HEK293 (cell line): ENCODE results near the gene ATXN10.
A peak's percentile ranks its signal among the peaks of the same experiment; 100 is the strongest.
"Not testable (repeated sequence)": the region's sequence is repeated elsewhere in the genome, so short reads cannot be mapped to it uniquely, and the experiment has no call there.

Experiments
- CTCF ChIA-PET: fragments of 350-600 bp; formaldehyde crosslinking; extraction: SDS; loops from one replicate; lab custom pipeline; 2021; ENCODE audit warnings: antibody characterized with exemption; lab: Yijun Ruan, JAX
- POLR2A ChIA-PET: fragments of 300-600 bp; formaldehyde crosslinking; extraction: SDS; loops from one replicate; lab custom pipeline; 2020; ENCODE audit warnings: antibody characterized with exemption, inconsistent platforms; lab: Yijun Ruan, JAX
- H3K27ac ChIP-seq: fragments of 200-500 bp; sonication (Bioruptor generic); 2 replicates; pipeline ENCODE4 v1.5.1; 2014; ENCODE audit warnings: low read depth, low read length, control low read depth, inconsistent platforms; ENCODE audit errors: extremely low read depth
- H3K36me3 ChIP-seq, 2 experiments: fragments of 200-500 bp in 1 of 2; sonication (Bioruptor generic) in 1 of 2; 1 replicate in 1 of 2; 2 replicates in 1 of 2; pipeline ENCODE4 v1.5.1; 2014 to 2017; ENCODE audit warnings: inconsistent platforms in 2 of 2, low read length in 2 of 2; ENCODE audit not compliant: control insufficient read depth in 2 of 2, insufficient read depth in 1 of 2
- H3K4me1 ChIP-seq: fragments of 200-500 bp; sonication (Bioruptor generic); 2 replicates; pipeline ENCODE4 v1.5.1; 2014; ENCODE audit warnings: mild to moderate bottlenecking, low read length, inconsistent platforms; ENCODE audit not compliant: control insufficient read depth, insufficient read depth
- H3K4me3 ChIP-seq: 2 replicates; pipeline ENCODE4 v1.5.1; 2011; ENCODE audit warnings: low read depth, mild to moderate bottlenecking, control low read depth, low read length, moderate library complexity
- H3K9me3 ChIP-seq: fragments of 200-500 bp; sonication (Bioruptor generic); 2 replicates; pipeline ENCODE4 v1.5.1; 2014; ENCODE audit warnings: low read depth, low read length, inconsistent platforms; ENCODE audit not compliant: control insufficient read depth, insufficient read depth
- ATF2 ChIP-seq: fragments of 450-650 bp; formaldehyde crosslinking; IDR thresholded peaks from 2 replicates; pipeline ENCODE4 v1.5.1; 2016; ENCODE audit warnings: missing biosample characterization, missing genetic modification characterization, low read depth
- KLF16 ChIP-seq: fragments of 450-650 bp; formaldehyde crosslinking; IDR thresholded peaks from 2 replicates; pipeline ENCODE4 v1.5.1; 2017; ENCODE audit warnings: missing biosample characterization, missing genetic modification characterization
- PRDM10 ChIP-seq: fragments of 450-650 bp; formaldehyde crosslinking; IDR thresholded peaks from 2 replicates; pipeline ENCODE4 v1.5.1; 2016; ENCODE audit warnings: missing biosample characterization, missing genetic modification characterization
- TSHZ1 ChIP-seq: fragments of 450-650 bp; formaldehyde crosslinking; IDR thresholded peaks from 2 replicates; pipeline ENCODE4 v1.5.1; 2016; ENCODE audit warnings: missing biosample characterization, missing genetic modification characterization, borderline replicate concordance
- YY2 ChIP-seq: fragments of 450-650 bp; formaldehyde crosslinking; IDR thresholded peaks from 2 replicates; pipeline ENCODE4 v1.5.1; 2016; ENCODE audit warnings: missing biosample characterization, missing genetic modification characterization
- ZBTB17 ChIP-seq: fragments of 450-650 bp; formaldehyde crosslinking; IDR thresholded peaks from 2 replicates; pipeline ENCODE4 v1.5.1; 2016; ENCODE audit warnings: missing biosample characterization, missing genetic modification characterization
- ZBTB20 ChIP-seq: fragments of 450-650 bp; formaldehyde crosslinking; IDR thresholded peaks from 2 replicates; pipeline ENCODE4 v1.5.1; 2016; ENCODE audit warnings: missing biosample characterization, missing genetic modification characterization
- ZBTB26 ChIP-seq: fragments of 450-650 bp; formaldehyde crosslinking; optimal IDR thresholded peaks from 2 replicates; pipeline ENCODE3; 2016; ENCODE audit warnings: missing biosample characterization, mild to moderate bottlenecking, missing genetic modification characterization
- ZBTB8A ChIP-seq: fragments of 450-650 bp; formaldehyde crosslinking; IDR thresholded peaks from 2 replicates; pipeline ENCODE4 v1.5.1; 2016; ENCODE audit warnings: missing biosample characterization, missing genetic modification characterization
- ZNF114 ChIP-seq: fragments of 450-650 bp; formaldehyde crosslinking; IDR thresholded peaks from 2 replicates; pipeline ENCODE4 v1.5.0; 2017; ENCODE audit warnings: missing biosample characterization, missing genetic modification characterization
- ZNF132 ChIP-seq: fragments of 450-650 bp; formaldehyde crosslinking; IDR thresholded peaks from 2 replicates; pipeline ENCODE4 v1.5.1; 2017; ENCODE audit warnings: missing biosample characterization, missing genetic modification characterization, borderline replicate concordance
- ZNF155 ChIP-seq: fragments of 450-650 bp; formaldehyde crosslinking; IDR thresholded peaks from 2 replicates; pipeline ENCODE4 v1.5.1; 2016; ENCODE audit warnings: missing biosample characterization, missing genetic modification characterization
- ZNF169 ChIP-seq: fragments of 450-650 bp; formaldehyde crosslinking; IDR thresholded peaks from 2 replicates; pipeline ENCODE4 v1.5.1; 2016; ENCODE audit warnings: missing biosample characterization, missing genetic modification characterization
- ZNF366 ChIP-seq: fragments of 450-650 bp; formaldehyde crosslinking; conservative IDR thresholded peaks from 2 replicates; pipeline ENCODE4 v1.5.1; 2016; ENCODE audit warnings: missing biosample characterization, missing genetic modification characterization
- ZNF394 ChIP-seq: fragments of 450-650 bp; formaldehyde crosslinking; IDR thresholded peaks from 2 replicates; pipeline ENCODE4 v1.5.1; 2016; ENCODE audit warnings: missing biosample characterization, missing genetic modification characterization, mild to moderate bottlenecking, moderate library complexity, borderline replicate concordance
- ZNF610 ChIP-seq: fragments of 450-650 bp; formaldehyde crosslinking; IDR thresholded peaks from 2 replicates; pipeline ENCODE4 v1.5.1; 2016; ENCODE audit warnings: missing biosample characterization, missing genetic modification characterization, borderline replicate concordance
- ZNF629 ChIP-seq: fragments of 450-650 bp; formaldehyde crosslinking; IDR thresholded peaks from 2 replicates; pipeline ENCODE4 v1.5.1; 2017; ENCODE audit warnings: missing biosample characterization, missing genetic modification characterization
- ZNF670 ChIP-seq: fragments of 450-650 bp; formaldehyde crosslinking; IDR thresholded peaks from 2 replicates; pipeline ENCODE4 v1.5.1; 2016; ENCODE audit warnings: missing biosample characterization, missing genetic modification characterization, low read depth
- ZNF707 ChIP-seq: fragments of 450-650 bp; formaldehyde crosslinking; IDR thresholded peaks from 2 replicates; pipeline ENCODE4 v1.5.1; 2016; ENCODE audit warnings: missing biosample characterization, missing genetic modification characterization

ATXN10 gene

GRCh38 chr22:45682773-45683172, 11.1 kb downstream of the ATXN10 start:
- CTCF ChIA-PET, result interaction anchor here (0.5 kb wide), 1 partner anchor 181 kb away, joined by 3 read pairs; no protein-coding TSS in a partner anchor
- not testable (repeated sequence) for H3K27ac ChIP-seq, H3K36me3 ChIP-seq, H3K9me3 ChIP-seq, H3K4me3 ChIP-seq
- peaks cover 45% of the 10 kb centered on the region for H3K4me1 ChIP-seq
- POLR2A ChIA-PET, result interaction anchor here (2.6 kb wide), 1 partner anchor 11 kb away, joined by 6 read pairs; the partner anchor contains the start of gene ATXN10
- peak; percentile 77 for TF ChIP-seq ATF2
- 0 out of 2 replicates have a peak, but pooled peaks have one; percentile 30 for TF ChIP-seq ZNF366 (tag by site-specific recombination)
- TF ChIP-seq ZBTB17 (tag by site-specific recombination), result peak; percentile 48; the same call in 1 of the 2 replicates
- TF ChIP-seq ZNF629, result peak; percentile 68
- 0 out of 2 replicates have a peak, but pooled peaks have one; percentile 17 for TF ChIP-seq PRDM10 (tag by site-specific recombination)

- Histone ChIP-seq H3K4me3 (no peak overlapping the region), H3K27ac (no peak overlapping the region), H3K4me1 (peaks cover 46% of the 10 kb centered on the region), H3K9me3 (no peaks in the 10 kb centered on the region), H3K36me3 (no peaks in the 10 kb centered on the region)
- CTCF ChIA-PET, result interaction anchor here (0.6 kb wide), 1 partner anchor 117 kb away, joined by 3 read pairs; no protein-coding TSS in a partner anchor
- POLR2A ChIA-PET, result interaction anchor here (1.1 to 2.6 kb wide), 2 partner anchors 12 kb away, joined by 4 to 6 read pairs; partner anchors contain the start of gene ATXN10
- no peak for TF ChIP-seq ZNF610 (tag by site-specific recombination)
- no peak for TF ChIP-seq YY2 (tag by site-specific recombination)
- no peak for TF ChIP-seq ZNF114 (tag by site-specific recombination)
- TF ChIP-seq ZNF707, result no peak
- no peak for TF ChIP-seq ZBTB26
- no peak for TF ChIP-seq ZNF394 (tag by site-specific recombination)
- TF ChIP-seq ZNF155 (tag by site-specific recombination), result no peak
- no peak for TF ChIP-seq ZNF670
- TF ChIP-seq ZBTB8A, result no peak
- no peak for TF ChIP-seq ZNF169 (tag by site-specific recombination)
- TF ChIP-seq ZBTB20, result no peak
- TF ChIP-seq KLF16 (tag by site-specific recombination), result no peak
- TF ChIP-seq ZNF132, result no peak
- TF ChIP-seq TSHZ1 (tag by site-specific recombination), result no peak
Measured at GRCh38 chr22:45683248-45683647, 11.6 kb downstream of the ATXN10 start.
